Neutrophil (primary cell): Measurements from ENCODE around the gene MACF1.

ENCODE experiments used
- H3K27ac ChIP-seq: fragments of 200-600 bp; sonication (generic); 2 replicates; pipeline ENCODE4 v1.5.1; 2016; ENCODE audit warnings: mild to moderate bottlenecking, moderate library complexity
- H3K27me3 ChIP-seq: fragments of 200-600 bp; sonication (generic); 2 replicates; pipeline ENCODE4 v1.6.0; 2016; ENCODE audit warnings: mild to moderate bottlenecking
- H3K36me3 ChIP-seq: fragments of 200-600 bp; sonication (generic); 2 replicates; pipeline ENCODE4 v1.5.1; 2017
- H3K4me1 ChIP-seq, 2 experiments: fragments of 200-600 bp in 1 of 2; sonication (generic) in 1 of 2; 1 replicate in 1 of 2; 2 replicates in 1 of 2; pipeline versions ENCODE4 v1.5.1 to v1.6.1; 2013 to 2016; ENCODE audit warnings: low read depth in 1 of 2, low read length in 1 of 2, mild to moderate bottlenecking in 1 of 2, moderate library complexity in 1 of 2; ENCODE audit not compliant: control insufficient read depth in 1 of 2, insufficient read depth in 1 of 2
- H3K4me3 ChIP-seq, 2 experiments: fragments of 200-600 bp in 1 of 2; sonication (generic) in 1 of 2; 1 replicate in 1 of 2; 2 replicates in 1 of 2; pipeline ENCODE4 v1.5.1; 2013 to 2016; ENCODE audit warnings: low read depth in 1 of 2, low read length in 1 of 2, mild to moderate bottlenecking in 1 of 2, moderate library complexity in 1 of 2
- H3K9me3 ChIP-seq: fragments of 200-600 bp; sonication (generic); 2 replicates; pipeline ENCODE4 v1.5.1; 2016
- CTCF ChIP-seq: fragments of 200-600 bp; sonication (generic); IDR thresholded peaks from 2 replicates; pipeline ENCODE4 v1.5.1; 2016; ENCODE audit warnings: antibody characterized with exemption

Gene MACF1

GRCh38 chr1:39174390-39175081 lies 30.0 kb upstream of the MACF1 start:
- H3K27ac ChIP-seq = no peak overlapping the region
- no peaks in the 10 kb centered on the region for H3K27me3 ChIP-seq
- no peaks in the 10 kb centered on the region for H3K9me3 ChIP-seq
- no peak for TF ChIP-seq CTCF
- H3K36me3 ChIP-seq = no peaks in the 10 kb centered on the region
- H3K4me3 ChIP-seq = no peak overlapping the region
- no peaks in the 10 kb centered on the region for H3K4me1 ChIP-seq

- Histone ChIP-seq H3K27me3 (no peaks in the 10 kb centered on the region), H3K4me1 (no peaks in the 10 kb centered on the region), H3K9me3 (no peaks in the 10 kb centered on the region), H3K36me3 (no peaks in the 10 kb centered on the region), H3K27ac (no peak overlapping the region), H3K4me3 (no peak overlapping the region)
- TF ChIP-seq CTCF = no peak
Measured at GRCh38 chr1:39177706-39178105, 26.8 kb upstream of the MACF1 start.

- no peak overlapping the region for H3K4me3 ChIP-seq
- H3K27ac ChIP-seq = no peak overlapping the region
- H3K4me1 ChIP-seq = no peaks in the 10 kb centered on the region
- H3K36me3 ChIP-seq = no peaks in the 10 kb centered on the region
- no peaks in the 10 kb centered on the region for H3K27me3 ChIP-seq
- H3K9me3 ChIP-seq = no peaks in the 10 kb centered on the region
- TF ChIP-seq CTCF = no peak
Measured at GRCh38 chr1:39178541-39179431, 25.7 kb upstream of the MACF1 start.

- no peak overlapping the region for H3K4me3 ChIP-seq
- H3K27ac ChIP-seq = no peak overlapping the region
- H3K4me1 ChIP-seq = no peaks in the 10 kb centered on the region
- no peaks in the 10 kb centered on the region for H3K9me3 ChIP-seq
- no peaks in the 10 kb centered on the region for H3K27me3 ChIP-seq
- no peak for TF ChIP-seq CTCF
- no peaks in the 10 kb centered on the region for H3K36me3 ChIP-seq
Measured at GRCh38 chr1:39181311-39181710, 23.2 kb upstream of the MACF1 start.

GRCh38 chr1:39182804-39183203 lies 21.7 kb upstream of the MACF1 start:
- no peaks in the 10 kb centered on the region for H3K36me3 ChIP-seq
- no peaks in the 10 kb centered on the region for H3K4me1 ChIP-seq
- no peaks in the 10 kb centered on the region for H3K27me3 ChIP-seq
- H3K9me3 ChIP-seq = no peaks in the 10 kb centered on the region
- H3K27ac ChIP-seq = no peak overlapping the region
- H3K4me3 ChIP-seq = no peak overlapping the region
- no peak for TF ChIP-seq CTCF
